COR-L47 (cell line): ENCODE measurements around the gene ERFL.
A peak's percentile ranks its signal among the peaks of the same experiment; 100 is the strongest.

ENCODE experiments used
- DNase-seq: peaks from one replicate; lab custom pipeline; 2025; lab: John Stamatoyannopoulos, UW

ERFL gene

GRCh38 chr19:41928221-41928683, at the start of gene ERFL:
ERFL (minus strand) TSS chr19:41928449; CDS start chr19:41912919, 15,530 bp downstream.
- DNase-seq, result no peak

GRCh38 chr19:41977916-41978315, 49.7 kb upstream of the ERFL start:
- no peak for DNase-seq

GRCh38 chr19:41974652-41975051, 46.4 kb upstream of the ERFL start:
- no peak for DNase-seq

GRCh38 chr19:41971363-41971762, 43.1 kb upstream of the ERFL start:
- no peak for DNase-seq

GRCh38 chr19:41969772-41970458, 41.7 kb upstream of the ERFL start:
- no peak for DNase-seq

- no peak for DNase-seq
Observed at GRCh38 chr19:41968751-41969595, 40.7 kb upstream of the ERFL start.

GRCh38 chr19:41967054-41967783, 39.0 kb upstream of the ERFL start:
- no peak for DNase-seq

- no peak for DNase-seq
Observed at GRCh38 chr19:41965106-41965505, 36.9 kb upstream of the ERFL start.

GRCh38 chr19:41960973-41961372, 32.7 kb upstream of the ERFL start:
- DNase-seq, result no peak

GRCh38 chr19:41959056-41960053, 31.1 kb upstream of the ERFL start, which contains the start of gene RABAC1:
RABAC1 (minus strand) TSS chr19:41959321; CDS start chr19:41959292, 29 bp downstream.
- peak; percentile 92 for DNase-seq

- DNase-seq, result peak; percentile 65
Observed at GRCh38 chr19:41958367-41959055, 30.3 kb upstream of the ERFL start.

GRCh38 chr19:41957838-41958366, 29.7 kb upstream of the ERFL start:
- peak; percentile 73 for DNase-seq

GRCh38 chr19:41957161-41957837, 29.1 kb upstream of the ERFL start:
- no peak for DNase-seq

- DNase-seq, result no peak
Observed at GRCh38 chr19:41956621-41957020, 28.4 kb upstream of the ERFL start.

GRCh38 chr19:41955521-41955920, 27.3 kb upstream of the ERFL start:
- no peak for DNase-seq

GRCh38 chr19:41951686-41952172, 23.5 kb upstream of the ERFL start:
- DNase-seq, result peak; percentile 56

- no peak for DNase-seq
Observed at GRCh38 chr19:41947091-41947490, 18.8 kb upstream of the ERFL start.

- no peak for DNase-seq
Observed at GRCh38 chr19:41945135-41945766, 17.0 kb upstream of the ERFL start.

- DNase-seq, result no peak
Observed at GRCh38 chr19:41944336-41944735, 16.1 kb upstream of the ERFL start.
